GM12878 (cell line): ENCODE results near the gene EMSY. TPM values are rescaled to one million over a fixed set of nuclear protein-coding genes. Genes with fewer than 3 reads are reported as not detected.

Experiments used
- ATAC-seq: fragments of 200-7000 bp; cut with Tn5 transposase; 3 replicates; pipeline ENCODE4 v1.9.1; 2020; ENCODE audit warnings: mild to moderate bottlenecking, moderate library complexity
- BruUV-seq: library from RNA; stranded (reverse); fragments of 400-500 nt; replicated peaks from 2 replicates; lab custom pipeline; 2021; lab: Mats Ljungman, UMichigan
- CTCF ChIA-PET: fragments of 300-600 bp; sonication (Branson Sonifier 250); formaldehyde crosslinking; extraction: SDS; loops from one replicate; lab custom pipeline; 2021; ENCODE audit warnings: inconsistent platforms; lab: Yijun Ruan, JAX
- POLR2A ChIA-PET: fragments of 350-600 bp; formaldehyde crosslinking; extraction: SDS; loops from one replicate; lab custom pipeline; 2021; ENCODE audit warnings: inconsistent platforms; lab: Charles Lee
- RAD21 ChIA-PET: fragments of 300-600 bp; sonication (Branson Sonifier 250); formaldehyde crosslinking; loops from one replicate; lab custom pipeline; 2023; ENCODE audit warnings: antibody characterized with exemption; ENCODE audit not compliant: unreplicated experiment; lab: Charles Lee
- SMC1A ChIA-PET: fragments of 300-600 bp; sonication (Branson Sonifier 250); formaldehyde crosslinking; loops from one replicate; lab custom pipeline; 2023; ENCODE audit not compliant: unreplicated experiment, uncharacterized antibody; lab: Charles Lee
- DNase-seq: peaks from one replicate; pipeline ENCODE4 v3.0.0-alpha.2; 2011; ENCODE audit warnings: low read depth, low spot score
- FAIRE-seq: peaks from 3 replicates; lab custom pipeline; 2011; peaks lifted over from hg19 to GRCh38; lab: Jason Lieb, UNC
- H2AFZ ChIP-seq: 2 replicates; pipeline ENCODE4 v1.6.0; 2011; ENCODE audit warnings: low read depth, low read length, control low read depth; ENCODE audit not compliant: control insufficient read depth
- H3K27ac ChIP-seq: 2 replicates; pipeline ENCODE4 v1.5.1; 2011; ENCODE audit warnings: control low read depth; ENCODE audit not compliant: control insufficient read depth, insufficient read depth
- H3K27me3 ChIP-seq, 2 experiments: replicated peaks in 1 of 2; 2 replicates each; pipeline versions ENCODE4 v1.6.0 to v1.6.1; 2011; ENCODE audit warnings: low read length in 1 of 2; ENCODE audit not compliant: control insufficient read depth in 2 of 2, insufficient read depth in 2 of 2
- H3K36me3 ChIP-seq, 2 experiments: 2 replicates each; pipeline ENCODE4 v1.5.1; 2011; ENCODE audit warnings: low read length in 1 of 2; ENCODE audit not compliant: control insufficient read depth in 2 of 2, insufficient read depth in 2 of 2
- H3K4me1 ChIP-seq: 2 replicates; pipeline ENCODE4 v1.6.1; 2011; ENCODE audit warnings: mild to moderate bottlenecking, low read length, moderate library complexity, mixed read lengths; ENCODE audit not compliant: control insufficient read depth, insufficient read depth
- H3K4me2 ChIP-seq: 2 replicates; pipeline ENCODE4 v1.6.0; 2011; ENCODE audit warnings: control low read depth; ENCODE audit not compliant: control insufficient read depth, insufficient read depth
- H3K4me3 ChIP-seq: fragments of 200-600 bp; sonication (generic); 2 replicates; pipeline ENCODE4 v1.5.1; 2016
- H3K79me2 ChIP-seq: 2 replicates; pipeline ENCODE4 v1.6.0; 2011; ENCODE audit warnings: low read length; ENCODE audit not compliant: control insufficient read depth, insufficient read depth
- H3K9ac ChIP-seq: 2 replicates; pipeline ENCODE4 v1.8.0; 2011; ENCODE audit warnings: low read length, control low read depth, mixed read lengths; ENCODE audit not compliant: control insufficient read depth, insufficient read depth
- H3K9me3 ChIP-seq: replicated peaks from 3 replicates; pipeline ENCODE4 v1.5.1; 2011; ENCODE audit warnings: mild to moderate bottlenecking, low read length; ENCODE audit not compliant: control insufficient read depth, insufficient read depth
- H4K20me1 ChIP-seq: 2 replicates; pipeline ENCODE4 v1.6.0; 2011; ENCODE audit not compliant: control insufficient read depth, insufficient read depth
- ATF3 ChIP-seq: IDR thresholded peaks from 2 replicates; pipeline ENCODE4 v1.6.1; 2011; ENCODE audit warnings: low read depth, mild to moderate bottlenecking, low read length, moderate library complexity, borderline replicate concordance; ENCODE audit errors: extremely low read depth
- BRCA1 ChIP-seq: IDR thresholded peaks from 2 replicates; pipeline ENCODE4 v1.6.1; 2011; ENCODE audit warnings: low read depth, low read length, improper control_type of control experiment
- CREB1 ChIP-seq: IDR thresholded peaks from 2 replicates; pipeline ENCODE4 v1.6.1; 2012; ENCODE audit warnings: low read depth, mild to moderate bottlenecking, inconsistent platforms
- EZH2 ChIP-seq: IDR thresholded peaks from 2 replicates; pipeline ENCODE4 v1.6.1; 2012; ENCODE audit warnings: low read depth, mild to moderate bottlenecking, control low read depth, inconsistent platforms, low read length, borderline replicate concordance; ENCODE audit not compliant: control insufficient read depth
- IKZF1 ChIP-seq: fragments of 450-650 bp; conservative IDR thresholded peaks from 2 replicates; pipeline ENCODE4 v1.6.1; 2017; ENCODE audit warnings: antibody characterized with exemption, mild to moderate bottlenecking
- JUND ChIP-seq: IDR thresholded peaks from 2 replicates; pipeline ENCODE4 v1.6.1; 2012; ENCODE audit warnings: low read depth, mild to moderate bottlenecking, low read length, improper control_type of control experiment, moderate library complexity
- MAX ChIP-seq: IDR thresholded peaks from 2 replicates; pipeline ENCODE4 v1.6.1; 2012; ENCODE audit warnings: low read depth, low read length, improper control_type of control experiment
- NFXL1 ChIP-seq: fragments of 450-650 bp; IDR thresholded peaks from 2 replicates; pipeline ENCODE4 v1.6.1; 2017; ENCODE audit warnings: antibody characterized with exemption, mild to moderate bottlenecking, borderline replicate concordance
- NR2C1 ChIP-seq: fragments of 450-650 bp; IDR thresholded peaks from 2 replicates; pipeline ENCODE4 v1.6.1; 2017; ENCODE audit warnings: antibody characterized with exemption, mild to moderate bottlenecking, moderate library complexity
- RCOR1 ChIP-seq: conservative IDR thresholded peaks from 2 replicates; pipeline ENCODE4 v1.6.1; 2012; ENCODE audit warnings: low read depth, low read length, improper control_type of control experiment
- SP1 ChIP-seq: IDR thresholded peaks from one replicate; pipeline ENCODE4 v1.6.1; 2011; ENCODE audit warnings: low read depth, low read length
- SPI1 ChIP-seq: IDR thresholded peaks from 2 replicates; pipeline ENCODE4 v1.6.1; 2011; ENCODE audit warnings: low read depth, mild to moderate bottlenecking, low read length, moderate library complexity, borderline replicate concordance; ENCODE audit not compliant: insufficient read depth
- SUPT20H ChIP-seq: IDR thresholded peaks from 2 replicates; pipeline ENCODE4 v1.6.1; 2011; ENCODE audit warnings: low read depth, mild to moderate bottlenecking, low read length, moderate library complexity, borderline replicate concordance; ENCODE audit not compliant: control insufficient read depth
- TCF12 ChIP-seq: IDR thresholded peaks from 2 replicates; pipeline ENCODE4 v1.6.1; 2011; ENCODE audit warnings: low read depth, mild to moderate bottlenecking, low read length
- USF1 ChIP-seq: IDR thresholded peaks from 2 replicates; pipeline ENCODE4 v1.6.1; 2011; ENCODE audit warnings: borderline replicate concordance, low read depth, mild to moderate bottlenecking, moderate library complexity, mixed read lengths, low read length; ENCODE audit not compliant: insufficient read depth; ENCODE audit errors: extremely low read length
- ZBED1 ChIP-seq: IDR thresholded peaks from 2 replicates; pipeline ENCODE4 v1.6.1; 2016; ENCODE audit warnings: borderline replicate concordance
- ZNF622 ChIP-seq: fragments of 450-650 bp; IDR thresholded peaks from 2 replicates; pipeline ENCODE4 v1.6.1; 2017; ENCODE audit warnings: mild to moderate bottlenecking, inconsistent platforms
- WGBS: methylation state at CpG from one replicate; pipeline ENCODE4 v1.1.6; 2016; ENCODE audit warnings: low lambda C conversion rate; ENCODE audit not compliant: insufficient replicate concordance, insufficient coverage; ENCODE audit errors: missing lambda C conversion rate; 5-methylcytosine and 5-hydroxymethylcytosine counted together
- in situ Hi-C: fragments of 300-500 bp; cut with MboI; formaldehyde crosslinking; loops from 9 replicates; pipeline ENCODE4 v1.14.3; 2018; ENCODE audit warnings: mixed read lengths
- intact Hi-C: fragments of 100-400 bp; cut with micrococcal nuclease; formaldehyde crosslinking; loops from one replicate; pipeline ENCODE4 v1.14.2; 2022; ENCODE audit not compliant: unreplicated experiment
- polyA plus RNA-seq, 11 experiments: library from polyadenylated mRNA; depleted of rRNA in 4 of 11; unstranded in 6 of 11; stranded (reverse) in 5 of 11; fragments of >200 nt; fragmentation: Nextera tagmentation in 4 of 11; fragmentation: Illumina TruSeq in 1 of 11; extraction: Ambion mirVana in 4 of 11; extraction: Trizol in 1 of 11; gene quantifications; 1 replicate in 1 of 11; 2 replicates in 10 of 11; pipeline versions ENCODE4 v1.2.1 to v1.2.3, GENCODE V29; 2011 to 2016; ENCODE audit warnings: inconsistent platforms in 2 of 11, missing spikeins in 2 of 11, low read depth in 1 of 11
- total RNA-seq, 4 experiments: library from RNA; depleted of rRNA in 3 of 4; stranded (reverse); fragments of >200 nt in 3 of 4; fragmentation: Illumina TruSeq in 1 of 4; extraction: Trizol in 1 of 4; gene quantifications; 2 replicates each; pipeline versions ENCODE4 v1.2.1 to v1.2.3, GENCODE V29; 2013 to 2021
- TF ChIP-seq, protein P1 (sequence below): fragments of 150-350 bp; IDR thresholded peaks from 2 replicates; pipeline ENCODE4 v1.6.1; 2016; ENCODE audit warnings: low read depth, low read length

Gene EMSY
- total and polyA plus RNA-seq, 10 of the 15 experiments (the other 5 are each of a cell fraction or from before 2014, with no cell fraction given) = 9.3 to 26.9 (median 13.0) TPM

GRCh38 chr11:76557466-76557865, 112.6 kb downstream of the EMSY start:
- intact Hi-C loops (no loop called here), in situ Hi-C loops (no loop called here)
- no peaks in the 10 kb centered on the region for H3K9me3 ChIP-seq
- ATAC-seq = no peak
- H3K4me2 ChIP-seq = no peak overlapping the region
- no peaks in the 10 kb centered on the region for H4K20me1 ChIP-seq
- no peak overlapping the region for H2AFZ ChIP-seq
- TF ChIP-seq RCOR1 (no peak), EZH2 (no peak), ZBED1 (no peak), MAX (no peak), SUPT20H (no peak), ZNF622 (no peak), SP1 (no peak), SPI1 (no peak), CREB1 (no peak), IKZF1 (no peak), ATF3 (no peak), JUND (no peak), NR2C1 (no peak), BRCA1 (no peak), TCF12 (no peak), NFXL1 (no peak), USF1 (no peak)
- TF ChIP-seq, protein P1, sequence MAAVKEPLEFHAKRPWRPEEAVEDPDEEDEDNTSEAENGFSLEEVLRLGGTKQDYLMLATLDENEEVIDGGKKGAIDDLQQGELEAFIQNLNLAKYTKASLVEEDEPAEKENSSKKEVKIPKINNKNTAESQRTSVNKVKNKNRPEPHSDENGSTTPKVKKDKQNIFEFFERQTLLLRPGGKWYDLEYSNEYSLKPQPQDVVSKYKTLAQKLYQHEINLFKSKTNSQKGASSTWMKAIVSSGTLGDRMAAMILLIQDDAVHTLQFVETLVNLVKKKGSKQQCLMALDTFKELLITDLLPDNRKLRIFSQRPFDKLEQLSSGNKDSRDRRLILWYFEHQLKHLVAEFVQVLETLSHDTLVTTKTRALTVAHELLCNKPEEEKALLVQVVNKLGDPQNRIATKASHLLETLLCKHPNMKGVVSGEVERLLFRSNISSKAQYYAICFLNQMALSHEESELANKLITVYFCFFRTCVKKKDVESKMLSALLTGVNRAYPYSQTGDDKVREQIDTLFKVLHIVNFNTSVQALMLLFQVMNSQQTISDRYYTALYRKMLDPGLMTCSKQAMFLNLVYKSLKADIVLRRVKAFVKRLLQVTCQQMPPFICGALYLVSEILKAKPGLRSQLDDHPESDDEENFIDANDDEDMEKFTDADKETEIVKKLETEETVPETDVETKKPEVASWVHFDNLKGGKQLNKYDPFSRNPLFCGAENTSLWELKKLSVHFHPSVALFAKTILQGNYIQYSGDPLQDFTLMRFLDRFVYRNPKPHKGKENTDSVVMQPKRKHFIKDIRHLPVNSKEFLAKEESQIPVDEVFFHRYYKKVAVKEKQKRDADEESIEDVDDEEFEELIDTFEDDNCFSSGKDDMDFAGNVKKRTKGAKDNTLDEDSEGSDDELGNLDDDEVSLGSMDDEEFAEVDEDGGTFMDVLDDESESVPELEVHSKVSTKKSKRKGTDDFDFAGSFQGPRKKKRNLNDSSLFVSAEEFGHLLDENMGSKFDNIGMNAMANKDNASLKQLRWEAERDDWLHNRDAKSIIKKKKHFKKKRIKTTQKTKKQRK = no peak
- H3K27me3 ChIP-seq = peaks cover 0 to 3% of the 10 kb centered on the region in 2 experiments; a peak in 2 of 4 replicates
- WGBS = 96% methylated on average over 3 of the region's 3 CpGs
- no peak overlapping the region for H3K4me3 ChIP-seq
- H3K9ac ChIP-seq = no peak overlapping the region
- H3K27ac ChIP-seq = no peak overlapping the region
- no peaks in the 10 kb centered on the region for H3K36me3 ChIP-seq
- SMC1A ChIA-PET = no interaction called here
- no TSS peak for BruUV-seq
- CTCF ChIA-PET = no interaction called here
- H3K79me2 ChIP-seq = no peaks in the 10 kb centered on the region
- POLR2A ChIA-PET = no interaction called here
- RAD21 ChIA-PET = no interaction called here
- DNase-seq = no peak
- no peaks in the 10 kb centered on the region for H3K4me1 ChIP-seq
- FAIRE-seq = no peak
